HFF-Myc (cell line): ENCODE measurements around the gene KIF22.
"Not testable (repeated sequence)": the region's sequence is repeated elsewhere in the genome, so short reads cannot be mapped to it uniquely, and the experiment has no call there.

ENCODE experiments used
- DNase-seq: peaks from one replicate; pipeline ENCODE4 v3.0.0-alpha.2; 2011; ENCODE audit warnings: low read depth; ENCODE audit errors: extremely low read depth
- H3K4me3 ChIP-seq: replicated peaks from 2 replicates; pipeline ENCODE4 v1.5.1; 2011; ENCODE audit warnings: low read depth, mild to moderate bottlenecking, control low read depth, low read length
- CTCF ChIP-seq: IDR thresholded peaks from 2 replicates; pipeline ENCODE4 v1.5.1; 2012; ENCODE audit warnings: mild to moderate bottlenecking, low read depth, low read length, control low read depth; ENCODE audit errors: missing control alignments

The KIF22 gene

GRCh38 chr16:29760567-29761279, 29.8 kb upstream of the KIF22 start:
- DNase-seq = no peak
- TF ChIP-seq CTCF = no peak
- no peak overlapping the region for H3K4me3 ChIP-seq

- not testable (repeated sequence) for DNase-seq, H3K4me3 ChIP-seq
Measured at GRCh38 chr16:29761280-29761651, 29.3 kb upstream of the KIF22 start.

- TF ChIP-seq CTCF = no peak
- DNase-seq = no peak
- H3K4me3 ChIP-seq = no peak overlapping the region
Measured at GRCh38 chr16:29761882-29762281, 28.7 kb upstream of the KIF22 start.

- no peak for TF ChIP-seq CTCF
- no peak overlapping the region for H3K4me3 ChIP-seq
- DNase-seq = no peak
Measured at GRCh38 chr16:29763326-29763725, 27.2 kb upstream of the KIF22 start.

GRCh38 chr16:29765167-29766032, 25.2 kb upstream of the KIF22 start:
- H3K4me3 ChIP-seq = no peak overlapping the region
- no peak for TF ChIP-seq CTCF
- DNase-seq = no peak

- no peak for DNase-seq
- no peak for TF ChIP-seq CTCF
- no peak overlapping the region for H3K4me3 ChIP-seq
Measured at GRCh38 chr16:29766571-29766970, 24.0 kb upstream of the KIF22 start.

GRCh38 chr16:29767062-29767461, 23.5 kb upstream of the KIF22 start:
- H3K4me3 ChIP-seq = no peak overlapping the region
- no peak for TF ChIP-seq CTCF
- DNase-seq = no peak
